Femur (tissue), 1 donor: ENCODE results near the gene UBQLNL.
A peak's percentile ranks its signal among the peaks of the same experiment; 100 is the strongest.

Source experiments
- DNase-seq: peaks from one replicate; pipeline ENCODE4 v3.0.0-alpha.2; 2017

The UBQLNL gene

GRCh38 chr11:5507177-5507932 lies 9.1 kb downstream of the UBQLNL start:
- no peak for DNase-seq

GRCh38 chr11:5505363-5506048 lies 11.0 kb downstream of the UBQLNL start:
- DNase-seq, result no peak

GRCh38 chr11:5504403-5504921 lies 12.0 kb downstream of the UBQLNL start:
- no peak for DNase-seq

GRCh38 chr11:5500393-5500801 lies 16.1 kb downstream of the UBQLNL start:
- DNase-seq, result no peak

GRCh38 chr11:5499671-5500070 lies 16.8 kb downstream of the UBQLNL start:
- DNase-seq, result no peak

- no peak for DNase-seq
Measured at GRCh38 chr11:5489576-5490357, 26.7 kb downstream of the UBQLNL start.

- no peak for DNase-seq
Measured at GRCh38 chr11:5488798-5489399, 27.6 kb downstream of the UBQLNL start.

- DNase-seq, result no peak
Measured at GRCh38 chr11:5488385-5488784, 28.1 kb downstream of the UBQLNL start, which contains the start of gene OR52D1. Gene OR52D1, plus strand, starts transcription at chr11:5488685. Its CDS starts 22 bp downstream, at chr11:5488707.

GRCh38 chr11:5486421-5486820 lies 30.1 kb downstream of the UBQLNL start:
- no peak for DNase-seq

GRCh38 chr11:5486003-5486402 lies 30.5 kb downstream of the UBQLNL start:
- DNase-seq, result no peak

- DNase-seq, result peak; percentile 23
Measured at GRCh38 chr11:5476186-5476819, 40.2 kb downstream of the UBQLNL start.

GRCh38 chr11:5473921-5474320 lies 42.6 kb downstream of the UBQLNL start:
- no peak for DNase-seq

- DNase-seq, result no peak
Measured at GRCh38 chr11:5467527-5467926, 49.0 kb downstream of the UBQLNL start.
